ENCODE measurements around the gene RAB22A.
"Not testable (repeated sequence)": the region's sequence is repeated elsewhere in the genome, so short reads cannot be mapped to it uniquely, and the experiment has no call there.

The RAB22A gene

GRCh38 chr20:58344741-58345140 lies 35.2 kb downstream of the RAB22A start:
- DNase-seq (ENCODE audit: low spot score): no peak

GRCh38 chr20:58349570-58349969 lies 40.1 kb downstream of the RAB22A start:
- no peak for DNase-seq (ENCODE audit: low spot score)

GRCh38 chr20:58352468-58352867 lies 43.0 kb downstream of the RAB22A start:
- no peak for DNase-seq (ENCODE audit: low spot score)

GRCh38 chr20:58359441-58359840 lies 49.9 kb downstream of the RAB22A start:
- no peak for DNase-seq (ENCODE audit: low spot score)

- DNase-seq (ENCODE audit: low spot score): no peak
These were observed 51.4 kb downstream of the RAB22A start for GRCh38 chr20:58360936-58361335.

GRCh38 chr20:58361481-58362205 lies 52.1 kb downstream of the RAB22A start:
- DNase-seq (ENCODE audit: low spot score): no peak

GRCh38 chr20:58362206-58362516 lies 52.6 kb downstream of the RAB22A start:
- no peak for DNase-seq (ENCODE audit: low spot score)

- DNase-seq (ENCODE audit: low spot score): no peak
These were observed 53.5 kb downstream of the RAB22A start for GRCh38 chr20:58362970-58363369.

GRCh38 chr20:58366866-58367265 lies 57.4 kb downstream of the RAB22A start:
- DNase-seq (ENCODE audit: low spot score): no peak

- no peak for DNase-seq (ENCODE audit: low spot score)
These were observed 63.3 kb downstream of the RAB22A start for GRCh38 chr20:58372806-58373205.

- DNase-seq (ENCODE audit: low spot score): not testable (repeated sequence)
These were observed 63.8 kb downstream of the RAB22A start for GRCh38 chr20:58373296-58373695.

GRCh38 chr20:58374027-58374850 lies 64.7 kb downstream of the RAB22A start:
- no peak for DNase-seq (ENCODE audit: low spot score)

GRCh38 chr20:58374906-58375758 lies 65.6 kb downstream of the RAB22A start:
- no peak for DNase-seq (ENCODE audit: low spot score)

GRCh38 chr20:58375759-58376352 lies 66.3 kb downstream of the RAB22A start:
- no peak for DNase-seq (ENCODE audit: low spot score)

GRCh38 chr20:58377017-58377416 lies 67.5 kb downstream of the RAB22A start:
- DNase-seq (ENCODE audit: low spot score): no peak

GRCh38 chr20:58377766-58378401 lies 68.4 kb downstream of the RAB22A start:
- DNase-seq (ENCODE audit: low spot score): no peak

GRCh38 chr20:58378704-58379103 lies 69.2 kb downstream of the RAB22A start:
- DNase-seq (ENCODE audit: low spot score): no peak

- no peak for DNase-seq (ENCODE audit: low spot score)
These were observed 72.1 kb downstream of the RAB22A start for GRCh38 chr20:58381627-58382026.

GRCh38 chr20:58382096-58382495 lies 72.6 kb downstream of the RAB22A start:
- DNase-seq (ENCODE audit: low spot score): no peak

GRCh38 chr20:58384821-58385220 lies 75.3 kb downstream of the RAB22A start:
- no peak for DNase-seq (ENCODE audit: low spot score)

GRCh38 chr20:58388028-58388601 lies 78.6 kb downstream of the RAB22A start:
- DNase-seq (ENCODE audit: low spot score): no peak
